ENCODE data around the gene JAKMIP1. TPM values are rescaled to one million over a fixed set of nuclear protein-coding genes. Genes with fewer than 3 reads are reported as not detected.

JAKMIP1 gene
- polyA plus RNA-seq, 4 donors = 0.08 to 0.17 TPM; not detected in 2

DNA sequence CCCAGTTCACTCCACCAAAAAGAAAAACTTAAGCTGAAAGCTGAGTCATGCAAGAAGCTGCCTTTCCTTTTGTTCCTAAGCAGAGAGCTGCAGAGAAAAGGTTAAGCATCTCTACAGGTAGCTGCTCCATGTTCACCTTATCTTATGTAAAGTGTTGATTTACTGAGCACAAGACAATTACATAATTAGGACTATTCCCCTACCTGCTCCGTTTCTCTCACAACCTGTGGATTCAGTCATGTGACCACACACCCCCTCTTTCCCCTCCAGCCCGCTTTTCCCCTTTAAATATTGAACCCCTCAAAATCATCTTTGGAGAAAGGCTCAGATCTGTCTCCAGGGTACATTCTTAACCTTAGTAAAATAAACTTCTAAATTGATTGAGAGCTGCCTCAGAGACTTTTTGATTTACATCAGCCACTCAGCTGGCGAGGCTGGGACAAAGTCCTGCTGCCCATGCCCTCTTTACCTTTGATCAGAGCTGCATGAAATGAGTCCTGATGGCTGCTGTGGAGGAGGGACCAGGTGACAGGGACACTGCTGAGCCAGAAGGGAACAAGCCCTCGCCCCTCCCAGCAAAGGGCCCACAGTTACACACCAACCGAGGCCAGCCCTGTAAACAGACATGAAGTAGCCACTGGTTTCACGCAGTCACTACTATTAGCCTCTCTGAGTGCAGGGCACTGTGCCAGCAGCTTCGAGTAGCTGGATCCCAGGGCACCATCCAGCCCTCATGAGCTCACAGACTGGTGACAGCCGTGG is 128.2 kb downstream of the JAKMIP1 start:
- DNase-seq (ENCODE audit: low read depth in 4 of 4, low spot score in 3 of 4) = peak in 2 of 4 donors; percentile 25 to 28

DNA sequence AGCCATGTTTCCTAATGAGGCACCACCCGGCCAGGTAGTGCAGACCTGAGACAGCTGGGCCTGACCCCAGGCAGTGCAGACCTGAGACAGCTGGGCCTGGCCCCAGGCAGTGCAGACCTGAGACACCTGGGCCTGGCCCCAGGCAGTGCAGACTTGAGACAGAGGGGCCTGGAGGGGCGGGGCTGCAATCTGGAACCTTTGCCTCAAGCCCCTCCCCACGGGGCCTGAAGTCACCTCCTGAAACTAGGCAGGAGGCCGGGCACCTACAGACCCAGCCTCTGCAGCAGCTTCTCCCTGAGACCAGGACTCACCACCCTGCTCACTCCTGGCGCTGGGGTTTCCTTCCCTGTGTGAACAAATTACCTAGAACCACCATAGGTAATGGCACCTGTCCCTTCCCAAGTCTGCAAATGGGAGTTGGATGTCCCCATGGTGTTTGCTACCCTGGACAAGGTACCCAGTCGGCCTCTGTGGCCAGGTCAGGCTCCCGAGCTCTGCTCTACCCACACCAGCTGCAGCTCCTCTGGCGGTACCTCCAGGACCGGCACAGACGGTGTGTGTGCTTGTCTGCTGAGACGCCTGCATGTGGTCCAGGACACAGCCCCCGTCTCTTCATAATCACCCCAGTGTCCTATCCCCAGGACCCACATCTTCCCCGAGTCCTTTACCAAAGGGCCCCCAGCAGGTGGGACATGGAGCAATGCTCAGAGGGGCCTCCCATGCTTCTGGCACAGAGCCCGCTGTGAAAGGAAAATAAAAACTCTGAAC is 129.0 kb downstream of the JAKMIP1 start:
- DNase-seq (ENCODE audit: low read depth in 4 of 4, low spot score in 3 of 4) = no peak

DNA sequence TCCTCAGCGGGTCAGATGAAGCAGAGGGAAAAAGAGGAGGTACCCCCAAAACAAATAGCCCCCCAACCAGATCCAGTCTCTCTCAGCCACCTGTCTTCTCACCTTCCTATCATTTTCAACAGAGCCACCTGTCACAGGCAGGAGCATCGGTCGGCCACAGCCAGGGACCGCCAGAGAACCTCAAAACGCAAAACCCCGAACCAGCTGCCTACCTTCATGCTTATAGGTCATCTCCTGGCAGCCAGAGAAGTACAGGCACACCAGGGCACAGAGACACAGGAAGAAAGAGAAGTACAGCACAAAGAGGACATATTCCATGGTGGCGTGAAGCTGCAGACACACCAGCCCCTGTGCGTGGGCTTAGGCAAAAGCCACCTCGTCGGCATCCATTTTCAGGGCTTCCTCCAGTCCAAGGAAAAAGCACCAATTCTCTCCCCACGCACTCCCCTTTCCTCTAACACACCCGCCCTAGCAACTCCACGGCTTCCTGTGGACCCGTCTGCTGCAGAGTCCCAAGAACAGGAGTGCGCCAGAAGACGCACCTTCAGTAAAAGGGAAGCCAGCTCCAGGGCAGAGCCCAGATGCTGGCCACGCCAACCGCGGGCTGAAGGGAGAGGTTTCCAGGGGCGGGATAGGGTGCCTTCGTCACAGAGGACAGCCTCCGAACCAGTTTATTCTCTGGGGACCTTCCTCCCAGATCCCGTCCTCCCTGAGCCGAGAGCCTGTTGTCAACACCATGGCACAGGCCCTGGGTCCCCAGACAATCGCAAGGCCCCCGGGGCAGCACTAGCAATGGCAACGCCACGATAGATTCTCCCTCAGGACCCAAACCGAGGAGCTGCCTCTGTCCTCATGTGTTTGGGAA is 130.3 kb downstream of the JAKMIP1 start:
- DNase-seq (ENCODE audit: low read depth in 4 of 4, low spot score in 3 of 4) = no peak

DNA sequence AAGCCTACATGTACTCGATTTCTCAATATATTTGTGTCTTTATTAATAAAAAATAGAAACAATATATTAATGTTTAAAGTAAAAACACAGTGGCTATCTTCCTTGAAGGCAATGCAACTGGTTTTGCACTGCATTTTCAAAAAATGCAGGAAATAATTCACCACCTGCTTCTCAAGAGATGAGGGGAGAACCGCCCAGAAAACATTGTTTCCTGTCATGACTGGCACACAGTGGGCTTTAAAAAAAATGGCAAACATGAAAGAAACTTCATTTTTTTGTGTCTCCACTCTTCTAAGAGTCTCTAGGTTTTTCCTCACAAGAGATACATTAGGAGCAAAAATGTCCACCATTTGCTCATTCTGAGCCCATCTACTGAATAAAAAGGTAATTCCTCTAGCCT is 131.4 kb downstream of the JAKMIP1 start:
- no peak for DNase-seq (ENCODE audit: low read depth in 4 of 4, low spot score in 3 of 4)

DNA sequence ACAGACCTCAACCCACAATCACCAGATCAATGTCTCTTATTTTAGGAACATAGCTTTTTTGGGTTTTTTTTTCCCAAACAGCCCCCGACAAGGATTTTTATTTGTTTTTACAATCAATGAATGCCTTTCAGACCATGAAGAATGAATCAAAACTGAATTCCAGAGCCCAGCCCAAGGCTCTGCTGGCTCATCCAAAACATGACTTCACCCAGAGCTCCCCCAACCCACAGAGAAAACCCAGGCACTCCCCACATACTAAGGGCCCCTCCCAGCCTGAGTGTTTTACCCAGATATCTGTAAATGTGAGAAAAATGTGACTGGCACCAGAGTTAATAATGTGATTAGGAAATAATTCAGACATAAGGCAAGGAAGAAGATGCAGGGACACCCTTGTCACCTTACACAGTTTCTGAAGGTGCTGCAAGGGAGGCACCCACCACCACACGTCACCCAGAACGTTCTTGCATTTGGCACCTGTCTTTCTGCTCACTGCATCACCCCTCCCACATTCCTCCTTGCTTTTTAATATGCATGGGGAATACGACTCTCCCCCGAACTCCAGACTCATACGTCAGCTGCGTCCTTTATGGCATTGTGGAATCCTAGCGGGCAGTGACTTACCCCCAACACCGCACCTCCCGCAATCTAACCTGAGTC is 134.3 kb downstream of the JAKMIP1 start:
- no peak for DNase-seq (ENCODE audit: low read depth in 4 of 4, low spot score in 3 of 4)

DNA sequence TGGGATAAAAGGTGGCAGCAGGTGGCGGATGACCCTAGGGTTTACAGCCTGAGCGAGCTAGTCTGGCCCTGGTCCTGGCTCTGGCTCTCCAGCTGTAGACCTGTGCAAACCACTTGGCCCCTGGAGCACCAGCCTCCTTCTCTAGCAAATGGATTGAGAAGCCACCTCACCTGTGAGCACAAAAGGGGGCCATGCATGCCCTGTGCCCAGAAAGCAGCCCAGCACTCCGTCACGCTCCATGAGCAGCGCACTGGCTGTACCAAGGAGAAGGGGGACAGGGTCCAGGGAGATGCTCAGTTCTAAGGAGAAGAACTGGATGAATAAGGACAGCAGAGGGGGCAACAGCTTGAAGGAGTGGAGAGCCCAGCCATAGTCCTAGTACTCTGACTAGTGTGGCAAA is 135.2 kb downstream of the JAKMIP1 start:
- no peak for DNase-seq (ENCODE audit: low read depth in 4 of 4, low spot score in 3 of 4)

DNA sequence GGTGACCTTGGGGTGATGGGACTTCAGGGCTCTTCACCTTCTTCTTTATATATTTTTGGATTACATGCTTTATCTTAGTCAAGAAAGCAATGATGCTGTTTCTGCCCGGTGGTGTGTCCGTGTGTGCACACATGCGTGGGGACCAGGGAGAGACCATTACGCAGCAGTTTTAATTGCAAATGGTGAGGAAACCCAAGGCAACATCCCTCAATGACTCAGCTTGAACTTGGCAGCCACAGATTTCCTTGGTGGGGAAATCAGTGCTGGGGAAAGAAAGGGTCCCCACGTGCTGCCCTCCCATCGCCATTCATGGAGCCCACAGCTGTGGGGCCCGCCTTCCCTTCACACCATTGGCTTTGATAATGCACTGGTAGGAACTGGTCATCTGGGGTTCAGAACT is 136.0 kb downstream of the JAKMIP1 start:
- DNase-seq (ENCODE audit: low read depth in 4 of 4, low spot score in 3 of 4) = no peak

DNA sequence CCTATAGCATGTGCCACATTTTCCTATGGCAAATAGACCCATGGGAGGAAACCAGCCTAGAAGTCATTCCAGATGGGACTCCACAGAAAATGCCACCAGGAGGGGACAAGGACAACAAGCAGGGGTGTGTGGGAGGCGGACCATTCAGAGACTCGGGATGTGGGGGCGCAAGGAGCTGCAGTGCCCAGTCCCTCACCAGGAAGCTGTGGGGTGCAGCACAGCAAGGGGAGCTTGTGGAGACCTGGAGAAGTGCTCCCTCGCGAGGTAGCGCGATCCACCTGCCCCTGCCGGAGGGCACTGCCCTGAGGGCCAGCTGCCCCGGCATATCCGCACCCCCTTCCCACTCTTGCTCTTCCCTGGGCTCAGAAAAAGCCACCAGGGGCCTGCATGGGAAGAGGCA is 136.7 kb downstream of the JAKMIP1 start:
- DNase-seq (ENCODE audit: low read depth in 4 of 4, low spot score in 3 of 4) = no peak

DNA sequence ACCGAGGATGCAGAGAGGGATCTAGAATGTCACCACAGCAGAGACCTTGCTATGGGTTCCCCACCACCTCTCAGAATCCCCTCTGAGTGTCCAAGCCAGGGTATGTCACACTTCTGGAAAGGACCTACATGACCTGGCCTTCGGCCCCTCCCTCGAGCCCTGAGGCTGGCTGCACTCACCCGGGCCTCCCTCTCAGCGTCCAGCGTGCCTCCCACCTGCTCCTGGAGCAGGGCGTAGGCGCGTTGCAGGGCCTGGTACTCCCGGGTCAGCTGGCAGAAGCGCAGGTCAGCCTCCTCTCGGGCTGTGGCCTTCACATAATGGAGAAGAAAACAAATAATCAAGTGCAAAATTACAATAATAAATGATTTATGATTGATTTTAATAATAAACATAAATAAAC is 138.2 kb downstream of the JAKMIP1 start:
- no peak for DNase-seq (ENCODE audit: low read depth in 4 of 4, low spot score in 3 of 4)

DNA sequence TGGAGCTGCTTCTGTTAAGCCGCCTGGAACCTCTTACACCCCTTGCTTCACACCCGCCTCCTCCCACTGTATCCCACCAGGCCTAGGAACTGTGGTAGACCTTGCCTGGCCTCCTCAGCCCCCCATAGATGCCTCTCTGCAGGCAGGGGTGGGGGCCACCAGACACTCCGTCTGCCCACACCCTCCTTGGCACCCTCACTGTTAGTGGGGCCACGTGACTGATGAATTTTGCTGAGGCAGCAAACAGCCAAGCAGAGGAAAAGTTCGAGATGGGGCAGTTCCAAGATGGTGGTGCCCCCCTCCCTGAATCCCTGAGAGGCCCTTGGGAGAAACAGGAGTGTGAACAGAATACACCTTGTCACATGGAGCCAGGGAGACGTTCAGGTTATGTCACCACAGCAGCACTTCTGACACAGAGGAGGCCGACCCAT is 141.0 kb downstream of the JAKMIP1 start:
- DNase-seq (ENCODE audit: low read depth in 4 of 4, low spot score in 3 of 4) = no peak

DNA sequence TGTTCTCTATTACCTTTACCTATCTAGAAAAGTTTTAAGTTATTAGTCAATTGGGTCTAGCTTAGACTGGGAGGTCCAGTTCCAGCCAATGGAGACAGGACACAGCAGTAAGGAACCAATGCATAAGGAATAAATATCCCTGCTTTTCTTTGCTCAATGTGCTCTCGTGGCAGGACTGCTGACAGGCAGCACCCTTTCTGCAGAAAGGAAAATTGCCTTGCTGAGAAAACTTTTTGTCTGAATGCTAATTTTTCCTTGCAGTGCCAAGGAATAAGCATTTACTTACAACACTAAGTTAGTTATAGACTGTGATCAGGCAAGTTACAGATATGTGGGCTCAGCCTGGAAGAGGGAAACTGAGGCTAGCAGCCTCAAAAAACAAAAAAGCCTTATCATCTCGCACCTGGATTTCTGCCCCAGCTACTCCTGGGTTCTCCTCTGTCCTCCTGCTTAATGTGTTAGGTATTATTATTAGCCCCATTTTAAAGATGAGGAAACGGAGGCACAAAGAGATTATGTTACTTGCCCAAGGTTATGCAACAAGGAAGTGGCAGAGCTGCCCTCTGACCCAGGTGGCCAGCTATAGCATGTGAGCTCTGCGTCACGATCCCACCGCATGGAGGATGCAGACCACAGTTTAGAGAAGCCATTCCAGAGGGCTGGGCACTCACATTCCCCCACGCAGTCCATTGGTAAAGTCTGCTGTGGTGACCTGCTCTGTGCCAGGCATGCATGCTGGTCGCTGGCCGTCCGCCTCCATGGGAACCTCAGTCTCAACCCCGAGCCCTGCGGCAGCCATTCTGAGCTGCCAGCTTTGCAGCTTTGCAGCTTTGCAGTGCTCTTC is 141.6 kb downstream of the JAKMIP1 start:
- no peak for DNase-seq (ENCODE audit: low read depth in 4 of 4, low spot score in 3 of 4)

DNA sequence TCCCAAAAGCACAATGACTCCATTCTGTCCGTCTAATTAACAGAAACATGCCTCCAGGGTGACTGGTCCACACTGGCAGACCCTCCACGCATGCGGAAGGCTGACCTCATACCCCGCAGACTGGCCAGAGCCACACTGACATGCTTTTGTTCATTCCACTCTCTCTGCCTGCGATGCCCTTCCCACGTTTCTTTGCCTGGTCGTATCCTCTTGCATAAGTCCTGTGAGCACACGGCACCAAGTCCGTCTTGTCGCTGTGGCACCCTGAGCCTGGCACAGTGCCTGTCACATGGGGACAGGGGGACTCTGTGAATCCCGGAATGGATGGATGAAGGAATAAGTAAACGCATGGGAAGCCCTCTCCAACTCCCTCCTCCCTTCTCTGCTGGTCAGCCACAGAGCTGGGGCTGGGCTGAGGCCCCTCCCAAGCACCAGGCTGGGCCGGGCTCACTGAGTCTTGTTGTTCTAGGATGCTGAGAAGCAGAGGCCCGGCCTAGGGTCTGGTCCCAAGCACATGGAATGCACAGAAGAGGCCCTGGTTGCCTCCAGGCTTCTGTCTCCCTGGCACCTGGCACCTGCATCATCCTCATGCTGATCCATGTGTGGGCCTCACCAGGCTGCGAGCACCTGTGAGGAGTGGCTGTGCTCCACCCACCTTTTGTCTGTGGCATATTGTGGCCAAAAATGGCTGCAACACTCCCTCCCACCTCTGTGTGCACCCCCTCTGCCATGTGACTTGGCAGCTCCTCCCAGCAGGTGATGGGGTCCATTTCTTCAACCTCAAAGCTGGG is 143.2 kb downstream of the JAKMIP1 start:
- no peak for DNase-seq (ENCODE audit: low read depth in 4 of 4, low spot score in 3 of 4)

DNA sequence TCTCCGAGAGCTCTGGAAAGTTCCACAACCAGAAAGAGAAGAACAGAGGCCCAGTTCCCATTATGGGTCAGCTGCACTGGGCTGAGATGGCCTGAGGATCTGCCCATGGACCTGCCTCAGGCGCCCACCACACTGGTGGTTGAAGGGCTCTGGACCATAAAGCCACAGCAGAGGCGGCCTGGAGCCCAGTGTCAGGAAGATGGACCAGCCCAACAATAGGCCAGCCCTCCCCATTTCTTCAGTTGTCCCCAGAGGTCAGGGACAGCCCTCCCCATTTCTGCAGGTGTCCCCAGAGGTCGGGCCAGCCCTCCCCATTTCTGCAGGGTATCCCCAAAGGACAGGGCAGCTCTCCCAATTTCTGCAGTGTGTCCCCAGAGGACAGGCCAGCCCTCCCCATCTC is 144.9 kb downstream of the JAKMIP1 start:
- DNase-seq (ENCODE audit: low read depth in 4 of 4, low spot score in 3 of 4) = no peak

DNA sequence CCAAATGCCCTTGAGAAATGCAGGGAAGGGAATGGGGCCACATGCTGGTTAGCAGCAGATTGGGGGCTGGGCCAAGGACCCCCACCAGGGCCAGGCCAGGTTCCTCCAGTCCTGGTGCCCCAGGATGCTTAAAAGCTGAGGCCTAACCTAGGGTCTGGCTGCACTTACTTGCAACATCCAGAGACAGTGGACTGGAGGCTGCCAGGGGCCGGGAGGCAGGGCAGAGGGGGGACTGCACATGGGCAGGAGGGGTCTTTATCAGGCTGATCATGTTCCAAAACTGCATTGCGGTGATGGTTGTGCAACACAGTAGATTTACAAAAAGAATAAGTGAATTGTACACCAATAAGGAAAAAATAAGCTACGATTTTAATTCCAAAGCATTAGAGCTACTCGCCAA is 145.3 kb downstream of the JAKMIP1 start:
- no peak for DNase-seq (ENCODE audit: low read depth in 4 of 4, low spot score in 3 of 4)

DNA sequence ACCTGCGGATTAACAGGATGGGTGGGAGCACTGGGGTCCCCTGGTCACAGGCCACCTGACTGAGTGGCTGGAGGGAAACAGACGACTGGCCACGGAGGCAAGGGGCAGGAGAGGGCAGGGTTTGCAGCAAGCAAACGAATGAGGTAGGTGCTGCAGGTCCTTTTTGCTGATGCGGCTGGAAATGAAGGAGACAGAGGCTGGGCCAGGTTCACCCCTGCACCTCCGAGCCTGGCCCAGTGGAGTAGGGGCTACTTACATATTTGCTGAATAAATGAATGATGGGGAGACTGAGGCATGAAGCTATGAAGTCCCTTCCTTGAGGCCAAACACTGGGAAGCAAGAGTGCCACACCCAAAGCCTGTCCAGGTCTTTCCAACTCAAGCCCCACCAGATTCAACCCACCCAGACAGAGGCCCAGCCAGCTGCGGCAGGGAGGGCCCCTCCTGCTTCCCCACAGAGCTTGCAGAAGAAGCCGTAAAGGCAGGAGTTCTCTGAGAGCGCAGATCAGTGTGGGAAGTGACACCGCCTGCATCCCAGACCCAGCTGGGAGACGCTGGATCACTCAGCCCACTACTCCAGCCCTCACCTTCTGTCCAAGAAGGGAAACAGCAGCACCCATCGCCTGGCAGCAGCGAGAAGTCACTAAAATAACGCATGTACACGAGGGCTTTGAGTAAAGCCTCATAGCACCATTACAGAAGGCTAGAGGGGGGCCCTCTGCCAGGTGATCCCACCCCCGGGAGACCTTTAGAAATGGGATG is 146.0 kb downstream of the JAKMIP1 start:
- no peak for DNase-seq (ENCODE audit: low read depth in 4 of 4, low spot score in 3 of 4)

DNA sequence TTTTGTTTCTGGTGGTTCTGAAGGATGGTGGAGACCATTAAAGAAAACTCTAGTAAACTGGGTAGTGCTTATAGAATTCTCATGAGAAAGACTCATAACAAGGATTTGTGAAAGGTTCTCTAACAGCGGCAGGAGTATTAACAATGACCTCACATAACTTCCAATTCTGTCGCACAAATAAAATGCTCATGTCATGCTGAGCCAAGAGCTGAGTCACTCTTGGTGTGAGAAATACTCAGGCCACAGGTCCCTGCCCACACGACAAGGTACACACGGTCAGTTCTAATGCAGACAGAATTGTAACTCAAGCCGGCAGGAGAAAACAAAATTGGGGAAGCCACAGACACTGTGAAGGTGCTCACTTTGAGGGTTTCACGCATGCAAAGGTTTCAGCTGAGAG is 147.7 kb downstream of the JAKMIP1 start:
- no peak for DNase-seq (ENCODE audit: low read depth in 4 of 4, low spot score in 3 of 4)

DNA sequence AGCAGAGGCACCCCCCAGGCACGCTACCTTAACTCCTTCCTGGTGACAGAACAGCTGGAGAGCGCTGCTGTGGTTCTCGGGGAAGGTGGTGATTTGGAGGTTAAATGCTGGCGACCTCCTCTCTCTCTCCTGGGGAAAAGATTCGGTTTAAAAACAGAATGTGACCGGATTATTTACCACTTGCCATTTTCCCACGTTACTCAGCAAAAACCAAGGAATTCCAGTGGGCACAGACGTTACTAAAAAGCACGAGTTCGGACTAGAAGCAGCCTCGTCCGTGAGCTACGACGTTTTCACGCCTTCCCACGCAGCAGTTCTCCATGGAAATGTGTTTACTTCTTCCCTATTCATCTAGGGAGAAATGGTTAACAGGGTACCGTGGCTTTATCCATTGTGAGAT is 149.8 kb downstream of the JAKMIP1 start:
- no peak for DNase-seq (ENCODE audit: low read depth in 4 of 4, low spot score in 3 of 4)

DNA sequence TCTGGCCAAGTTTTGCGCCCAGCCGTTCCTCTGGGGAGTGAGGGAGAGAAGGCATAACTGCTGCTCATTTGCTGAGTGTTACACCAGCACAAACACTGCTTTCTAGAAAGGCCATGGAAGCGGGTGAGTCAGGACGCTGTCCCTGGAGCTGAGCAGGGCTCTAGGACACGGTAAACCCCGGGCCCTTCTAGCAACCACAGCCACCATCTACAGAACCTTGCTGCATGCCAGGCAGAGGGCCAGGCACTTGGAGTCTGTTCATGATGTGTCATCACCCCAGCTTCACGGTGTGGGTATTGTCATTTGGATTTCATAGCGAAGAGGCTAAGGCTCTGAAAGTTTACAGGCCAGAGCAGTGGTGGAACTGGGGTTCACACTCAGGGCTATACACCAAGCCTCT is 150.4 kb downstream of the JAKMIP1 start:
- no peak for DNase-seq (ENCODE audit: low read depth in 4 of 4, low spot score in 3 of 4)
